ENCODE data around the gene MEGF9. TPM values are rescaled to one million over a fixed set of nuclear protein-coding genes. Genes with fewer than 3 reads are reported as not detected.
A peak's percentile ranks its signal among the peaks of the same experiment; 100 is the strongest.

The MEGF9 gene
- total and polyA plus RNA-seq, 2 of the 13 experiments (the other 11 are each of a cell fraction or from before 2014, with no cell fraction given): 3.1 to 3.3 TPM

DNA sequence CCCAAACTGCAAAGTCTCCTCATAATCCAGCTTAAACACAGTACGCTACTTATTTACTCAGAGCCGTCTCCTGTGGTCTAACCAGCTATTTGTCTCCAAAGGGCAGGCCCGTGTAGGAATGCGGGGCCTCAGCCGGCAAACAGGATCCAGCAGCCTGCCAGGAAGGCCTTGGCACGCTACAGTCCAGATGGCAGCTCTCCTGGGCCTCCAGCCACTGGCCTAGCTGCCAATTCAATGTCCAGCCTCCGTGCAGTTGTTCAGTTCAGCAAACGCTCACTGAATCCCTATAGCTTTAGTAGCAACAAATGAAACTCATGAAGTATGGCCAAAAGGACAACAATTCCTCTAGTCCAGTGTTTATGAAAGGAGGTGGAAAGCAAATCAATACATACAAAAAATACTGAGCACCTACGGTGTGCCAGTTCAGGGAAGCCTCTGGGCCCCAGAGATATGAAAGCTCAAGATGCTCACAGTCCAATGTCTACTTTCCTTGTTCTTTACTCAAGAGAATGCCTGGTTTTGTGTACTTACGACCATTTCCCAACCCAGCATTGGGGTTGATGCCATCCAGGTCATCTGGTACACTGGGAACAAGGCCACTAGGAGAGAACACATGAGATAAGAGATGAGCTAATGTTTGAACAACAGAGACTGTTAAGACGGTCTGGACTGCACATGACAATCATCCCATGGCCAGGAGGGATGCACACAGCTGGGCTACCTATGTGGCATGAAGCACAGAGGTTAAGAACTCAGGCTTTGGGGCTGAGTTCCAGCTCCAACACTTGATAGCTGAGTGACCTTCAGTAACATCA is 142.6 kb downstream of the MEGF9 start (continued):
- TF ChIP-seq, protein P1, sequence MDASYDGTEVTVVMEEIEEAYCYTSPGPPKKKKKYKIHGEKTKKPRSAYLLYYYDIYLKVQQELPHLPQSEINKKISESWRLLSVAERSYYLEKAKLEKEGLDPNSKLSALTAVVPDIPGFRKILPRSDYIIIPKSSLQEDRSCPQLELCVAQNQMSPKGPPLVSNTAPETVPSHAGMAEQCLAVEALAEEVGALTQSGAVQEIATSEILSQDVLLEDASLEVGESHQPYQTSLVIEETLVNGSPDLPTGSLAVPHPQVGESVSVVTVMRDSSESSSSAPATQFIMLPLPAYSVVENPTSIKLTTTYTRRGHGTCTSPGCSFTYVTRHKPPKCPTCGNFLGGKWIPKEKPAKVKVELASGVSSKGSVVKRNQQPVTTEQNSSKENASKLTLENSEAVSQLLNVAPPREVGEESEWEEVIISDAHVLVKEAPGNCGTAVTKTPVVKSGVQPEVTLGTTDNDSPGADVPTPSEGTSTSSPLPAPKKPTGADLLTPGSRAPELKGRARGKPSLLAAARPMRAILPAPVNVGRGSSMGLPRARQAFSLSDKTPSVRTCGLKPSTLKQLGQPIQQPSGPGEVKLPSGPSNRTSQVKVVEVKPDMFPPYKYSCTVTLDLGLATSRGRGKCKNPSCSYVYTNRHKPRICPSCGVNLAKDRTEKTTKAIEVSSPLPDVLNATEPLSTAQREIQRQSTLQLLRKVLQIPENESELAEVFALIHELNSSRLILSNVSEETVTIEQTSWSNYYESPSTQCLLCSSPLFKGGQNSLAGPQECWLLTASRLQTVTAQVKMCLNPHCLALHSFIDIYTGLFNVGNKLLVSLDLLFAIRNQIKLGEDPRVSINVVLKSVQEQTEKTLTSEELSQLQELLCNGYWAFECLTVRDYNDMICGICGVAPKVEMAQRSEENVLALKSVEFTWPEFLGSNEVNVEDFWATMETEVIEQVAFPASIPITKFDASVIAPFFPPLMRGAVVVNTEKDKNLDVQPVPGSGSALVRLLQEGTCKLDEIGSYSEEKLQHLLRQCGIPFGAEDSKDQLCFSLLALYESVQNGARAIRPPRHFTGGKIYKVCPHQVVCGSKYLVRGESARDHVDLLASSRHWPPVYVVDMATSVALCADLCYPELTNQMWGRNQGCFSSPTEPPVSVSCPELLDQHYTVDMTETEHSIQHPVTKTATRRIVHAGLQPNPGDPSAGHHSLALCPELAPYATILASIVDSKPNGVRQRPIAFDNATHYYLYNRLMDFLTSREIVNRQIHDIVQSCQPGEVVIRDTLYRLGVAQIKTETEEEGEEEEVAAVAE (CRISPR knock-in tag; IDR thresholded peaks at IDR 0.05; ENCODE audit: borderline replicate concordance): peak; percentile 26
- TF ChIP-seq FOXK1 (CRISPR knock-in tag; IDR thresholded peaks at IDR 0.05; ENCODE audit: borderline replicate concordance, low read depth) (peak; percentile 56; the same call in 1 of the 2 replicates), PHF21A (CRISPR knock-in tag; IDR thresholded peaks at IDR 0.05) (peak; percentile 94), MXD4 (CRISPR knock-in tag; IDR thresholded peaks at IDR 0.05) (peak; percentile 74; the same call in 1 of the 2 replicates), RXRB (CRISPR knock-in tag; IDR thresholded peaks at IDR 0.05; ENCODE audit: borderline replicate concordance) (peak; percentile 98), GFI1 (CRISPR knock-in tag; IDR thresholded peaks at IDR 0.05; ENCODE audit: borderline replicate concordance) (peak; percentile 100), CENPX (CRISPR knock-in tag; IDR thresholded peaks at IDR 0.05) (no peak), GZF1 (CRISPR knock-in tag; IDR thresholded peaks at IDR 0.05) (peak; percentile 59; the same call in 1 of the 2 replicates), MED1 (CRISPR knock-in tag; IDR thresholded peaks at IDR 0.05) (peak; percentile 94), RARA (CRISPR knock-in tag; IDR thresholded peaks at IDR 0.05) (peak; percentile 92), ZNF775 (CRISPR knock-in tag; IDR thresholded peaks at IDR 0.05; ENCODE audit: borderline replicate concordance) (no peak), GTF2F1 (IDR thresholded peaks at IDR 0.05; ENCODE audit: low read length) (no peak), FOXO1 (CRISPR knock-in tag; IDR thresholded peaks at IDR 0.05) (peak; percentile 92), BCL3 (CRISPR knock-in tag; IDR thresholded peaks at IDR 0.05) (0 out of 2 replicates have a peak, but pooled peaks have one; percentile 18), MLX (CRISPR knock-in tag; IDR thresholded peaks at IDR 0.05) (peak; percentile 98), ZNF670 (CRISPR knock-in tag; IDR thresholded peaks at IDR 0.05; ENCODE audit: borderline replicate concordance) (peak; percentile 24; the same call in 1 of the 2 replicates), BRD4 (CRISPR knock-in tag; IDR thresholded peaks at IDR 0.05) (peak; percentile 72; the same call in 1 of the 2 replicates), SRSF9 (IDR thresholded peaks at IDR 0.05; ENCODE audit: borderline replicate concordance, insufficient read depth, low read depth, low read length, poor library complexity, severe bottlenecking) (no peak), KLF16 (CRISPR knock-in tag; IDR thresholded peaks at IDR 0.05) (peak in 1 of 2 experiments; percentile 91; a peak in 2 of 4 replicates), BHLHE40 (IDR thresholded peaks at IDR 0.05; ENCODE audit: low read length) (peak; percentile 70)
- TF ChIP-seq, protein P2, sequence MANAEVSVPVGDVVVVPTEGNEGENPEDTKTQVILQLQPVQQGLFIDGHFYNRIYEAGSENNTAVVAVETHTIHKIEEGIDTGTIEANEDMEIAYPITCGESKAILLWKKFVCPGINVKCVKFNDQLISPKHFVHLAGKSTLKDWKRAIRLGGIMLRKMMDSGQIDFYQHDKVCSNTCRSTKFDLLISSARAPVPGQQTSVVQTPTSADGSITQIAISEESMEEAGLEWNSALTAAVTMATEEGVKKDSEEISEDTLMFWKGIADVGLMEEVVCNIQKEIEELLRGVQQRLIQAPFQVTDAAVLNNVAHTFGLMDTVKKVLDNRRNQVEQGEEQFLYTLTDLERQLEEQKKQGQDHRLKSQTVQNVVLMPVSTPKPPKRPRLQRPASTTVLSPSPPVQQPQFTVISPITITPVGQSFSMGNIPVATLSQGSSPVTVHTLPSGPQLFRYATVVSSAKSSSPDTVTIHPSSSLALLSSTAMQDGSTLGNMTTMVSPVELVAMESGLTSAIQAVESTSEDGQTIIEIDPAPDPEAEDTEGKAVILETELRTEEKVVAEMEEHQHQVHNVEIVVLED (CRISPR knock-in tag; IDR thresholded peaks at IDR 0.05; ENCODE audit: borderline replicate concordance): peak; percentile 62; the same call in 1 of the 2 replicates
